Measurements from ENCODE around the gene ZCWPW1. TPM values are rescaled to one million over a fixed set of nuclear protein-coding genes. Genes with fewer than 3 reads are reported as not detected.

Gene ZCWPW1
- total RNA-seq, 2 donors from 2014 or later, result 5.5 to 34.6 TPM

DNA sequence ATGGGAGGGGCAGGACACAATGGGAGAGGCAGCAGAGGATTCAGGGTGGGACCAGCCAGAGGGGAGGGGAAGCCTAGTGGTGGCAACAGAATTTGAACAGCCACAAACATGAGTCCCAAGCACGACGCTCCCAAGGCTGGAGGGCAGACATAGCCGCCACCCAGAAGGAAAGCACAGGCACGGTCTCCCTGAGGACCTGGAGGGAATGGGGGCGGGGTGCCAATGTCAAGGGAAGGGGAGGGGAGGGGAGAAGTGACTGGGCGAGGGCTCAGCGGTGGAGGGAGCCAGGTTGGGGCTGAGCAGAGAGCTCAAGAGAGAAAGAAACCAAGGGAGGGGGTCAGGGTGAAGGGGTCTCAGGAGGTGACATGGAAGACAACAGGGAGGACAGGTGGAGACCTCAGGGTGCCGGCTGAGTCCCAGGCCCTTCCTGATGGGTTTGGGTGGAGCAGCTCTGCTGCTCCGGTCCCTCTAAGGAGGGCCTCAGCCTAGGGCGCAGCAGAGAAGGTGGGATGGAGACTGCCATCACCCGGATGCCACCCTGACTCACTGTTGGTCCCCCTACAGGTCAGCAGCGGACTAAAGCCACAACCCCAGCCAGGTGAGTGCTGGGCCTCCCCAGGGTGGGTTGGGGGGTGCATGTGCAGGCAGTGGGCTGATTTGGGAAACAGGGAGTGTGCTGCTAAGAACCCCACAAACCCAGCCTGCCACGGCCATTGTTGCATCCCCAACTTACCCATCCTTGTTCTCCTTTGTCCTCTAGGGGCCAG lies 31.0 kb downstream of the ZCWPW1 start:
- H3K4me3 ChIP-seq, result no peak overlapping the region
- no peaks in the 10 kb centered on the region for H3K4me1 ChIP-seq (replicated peaks)
- H3K27ac ChIP-seq, result no peak overlapping the region
- 48% methylated on average over 10 of the region's 13 CpGs for WGBS
- no peaks in the 10 kb centered on the region for H3K27me3 ChIP-seq (replicated peaks; ENCODE audit: insufficient read depth)
- TF ChIP-seq CTCF (IDR thresholded peaks at IDR 0.05) (no peak), POLR2AphosphoS5 (IDR thresholded peaks at IDR 0.05) (no peak), POLR2A (IDR thresholded peaks at IDR 0.05) (no peak)
- no peak for DNase-seq (ENCODE audit: low spot score)
- intact Hi-C loops (cut with DNase I), result no loop called here
- no peaks in the 10 kb centered on the region for H3K9me3 ChIP-seq
- no peaks in the 10 kb centered on the region for H3K36me3 ChIP-seq

DNA sequence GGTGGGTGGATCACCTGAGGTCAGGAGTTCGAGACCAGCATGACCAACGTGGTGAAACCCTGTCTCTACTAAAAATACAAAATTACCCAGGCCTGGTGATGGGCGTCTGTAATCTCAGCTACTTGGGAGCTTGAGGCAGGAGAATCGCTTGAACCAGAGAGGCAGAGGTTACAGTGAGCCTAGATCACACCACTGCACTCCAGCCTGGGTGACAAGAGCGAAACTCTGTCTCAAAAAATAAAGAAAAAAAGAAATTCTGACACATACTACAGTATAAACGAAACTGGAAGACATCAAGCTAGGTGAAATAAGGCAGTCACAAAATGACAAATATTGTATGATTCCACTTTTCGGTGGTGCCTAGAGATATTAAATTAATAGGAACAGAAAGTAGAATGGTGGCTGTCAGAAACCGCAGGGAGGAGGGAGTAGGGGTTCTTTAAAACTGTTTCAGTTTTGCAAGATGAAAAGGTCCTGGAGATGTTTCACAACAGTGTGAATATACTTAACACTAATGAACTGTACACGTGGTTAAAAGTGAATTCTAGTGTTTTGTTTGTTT lies 32.0 kb downstream of the ZCWPW1 start:
- Histone ChIP-seq H3K4me1 (replicated peaks) (no peaks in the 10 kb centered on the region), H3K36me3 (no peaks in the 10 kb centered on the region), H3K4me3 (no peak overlapping the region), H3K9me3 (no peaks in the 10 kb centered on the region), H3K27ac (no peak overlapping the region), H3K27me3 (replicated peaks; ENCODE audit: insufficient read depth) (no peaks in the 10 kb centered on the region)
- TF ChIP-seq POLR2AphosphoS5 (IDR thresholded peaks at IDR 0.05), result no peak
- TF ChIP-seq CTCF (IDR thresholded peaks at IDR 0.05), result no peak
- TF ChIP-seq POLR2A (IDR thresholded peaks at IDR 0.05), result no peak
- no peak for DNase-seq (ENCODE audit: low spot score)
- WGBS, result 79% methylated on average over 9 of the region's 9 CpGs
- intact Hi-C loops (cut with DNase I), result no loop called here

GRCh38 chr7:100394077-100394476 lies 34.4 kb downstream of the ZCWPW1 start:
- H3K36me3 ChIP-seq, result no peaks in the 10 kb centered on the region
- H3K27me3 ChIP-seq (replicated peaks; ENCODE audit: insufficient read depth), result no peaks in the 10 kb centered on the region
- H3K4me1 ChIP-seq (replicated peaks), result no peaks in the 10 kb centered on the region
- 84% methylated on average over 2 of the region's 2 CpGs for WGBS
- H3K4me3 ChIP-seq, result no peak overlapping the region
- no peak for TF ChIP-seq CTCF (IDR thresholded peaks at IDR 0.05)
- no peak for TF ChIP-seq POLR2AphosphoS5 (IDR thresholded peaks at IDR 0.05)
- no peak for TF ChIP-seq POLR2A (IDR thresholded peaks at IDR 0.05)
- H3K9me3 ChIP-seq, result no peaks in the 10 kb centered on the region
- no peak overlapping the region for H3K27ac ChIP-seq
- DNase-seq (ENCODE audit: low spot score), result no peak
- intact Hi-C loops (cut with DNase I), result no loop called here

DNA sequence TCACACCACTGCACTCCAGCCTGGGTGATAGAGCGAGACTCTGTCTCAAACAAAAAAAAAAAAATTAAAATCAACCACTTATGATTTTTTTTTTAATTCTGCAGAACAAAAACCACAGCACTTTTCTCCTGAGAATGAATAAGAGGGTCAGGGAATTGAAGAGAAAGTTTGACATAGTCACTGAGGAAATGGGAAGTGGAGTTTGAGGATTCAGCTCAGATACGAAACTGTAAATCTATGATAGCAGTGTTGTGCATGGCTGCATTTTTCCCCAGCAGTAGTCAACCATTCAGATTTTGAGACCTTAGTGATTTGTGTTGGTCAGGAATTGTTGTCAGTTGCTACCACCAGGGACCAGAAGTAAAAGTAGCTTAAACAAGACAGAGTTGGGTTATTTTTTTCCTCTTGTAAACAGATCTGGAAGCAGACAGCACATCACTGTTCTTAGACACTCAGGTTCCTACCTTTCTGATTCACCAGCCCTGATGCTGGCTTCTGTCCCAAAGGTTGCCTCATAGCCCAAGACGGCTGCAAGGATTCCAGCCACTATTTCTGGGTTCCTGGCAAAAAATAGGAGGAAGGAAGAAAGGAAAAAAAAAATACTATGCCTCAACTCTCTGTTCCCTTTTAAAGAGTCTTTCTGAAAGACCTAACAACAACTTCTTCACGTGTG lies 35.1 kb downstream of the ZCWPW1 start:
- DNase-seq (ENCODE audit: low spot score), result no peak
- intact Hi-C loops (cut with DNase I), result no loop called here
- H3K9me3 ChIP-seq, result no peaks in the 10 kb centered on the region
- no peaks in the 10 kb centered on the region for H3K4me1 ChIP-seq (replicated peaks)
- no peaks in the 10 kb centered on the region for H3K27me3 ChIP-seq (replicated peaks; ENCODE audit: insufficient read depth)
- WGBS, result 75% methylated on average over 4 of the region's 4 CpGs
- H3K27ac ChIP-seq, result no peak overlapping the region
- no peaks in the 10 kb centered on the region for H3K36me3 ChIP-seq
- no peak for TF ChIP-seq CTCF (IDR thresholded peaks at IDR 0.05)
- TF ChIP-seq POLR2A (IDR thresholded peaks at IDR 0.05), result no peak
- no peak for TF ChIP-seq POLR2AphosphoS5 (IDR thresholded peaks at IDR 0.05)
- no peak overlapping the region for H3K4me3 ChIP-seq

Data from prostate gland (tissue), 2 donors.